Endothelial cell (in vitro differentiated cells): ENCODE results near the gene GLP1R. TPM values are rescaled to one million over a fixed set of nuclear protein-coding genes. Genes with fewer than 3 reads are reported as not detected.

ENCODE experiments used
- DNase-seq: peaks from one replicate; pipeline ENCODE4 v3.0.0; 2021; ENCODE audit warnings: low spot score
- H3K27ac Mint-ChIP-seq: one replicate; pipeline ENCODE4 v1.8.0; 2021; ENCODE audit warnings: mixed read lengths, inconsistent platforms; ENCODE audit not compliant: unreplicated experiment
- H3K27me3 Mint-ChIP-seq: one replicate; pipeline ENCODE4 v1.8.0; 2021; ENCODE audit warnings: mild to moderate bottlenecking, moderate library complexity, mixed read lengths, inconsistent platforms; ENCODE audit not compliant: unreplicated experiment
- H3K36me3 Mint-ChIP-seq: one replicate; pipeline ENCODE4 v1.8.0; 2021; ENCODE audit warnings: mild to moderate bottlenecking, low read depth, mixed read lengths, inconsistent platforms; ENCODE audit not compliant: unreplicated experiment
- H3K4me1 Mint-ChIP-seq: one replicate; pipeline ENCODE4 v1.8.0; 2021; ENCODE audit warnings: mild to moderate bottlenecking, mixed read lengths, inconsistent platforms; ENCODE audit not compliant: unreplicated experiment
- H3K4me3 Mint-ChIP-seq: one replicate; pipeline ENCODE4 v1.8.0; 2021; ENCODE audit warnings: mild to moderate bottlenecking, mixed read lengths, inconsistent platforms; ENCODE audit not compliant: unreplicated experiment
- H3K9me3 Mint-ChIP-seq: one replicate; pipeline ENCODE4 v1.8.0; 2021; ENCODE audit warnings: mixed read lengths, inconsistent platforms; ENCODE audit not compliant: unreplicated experiment
- total RNA-seq: library from RNA; stranded (reverse); fragmentation: NEBNext Ultra II Directional; extraction: Animal tissue kit (Norgen Biotek cat#: 25700); gene quantifications from one replicate; pipeline ENCODE4 v1.2.1, GENCODE V29; 2021; ENCODE audit not compliant: unreplicated experiment
- TF ChIP-seq, protein P1 (sequence below): fragments of 200-600 bp; sonication (generic); IDR thresholded peaks from one replicate; pipeline ENCODE4 v1.5.0; 2021; ENCODE audit warnings: antibody characterized with exemption; ENCODE audit not compliant: unreplicated experiment

The GLP1R gene
- total RNA-seq, 1 donor from 2014 or later = 42.5 TPM

DNA sequence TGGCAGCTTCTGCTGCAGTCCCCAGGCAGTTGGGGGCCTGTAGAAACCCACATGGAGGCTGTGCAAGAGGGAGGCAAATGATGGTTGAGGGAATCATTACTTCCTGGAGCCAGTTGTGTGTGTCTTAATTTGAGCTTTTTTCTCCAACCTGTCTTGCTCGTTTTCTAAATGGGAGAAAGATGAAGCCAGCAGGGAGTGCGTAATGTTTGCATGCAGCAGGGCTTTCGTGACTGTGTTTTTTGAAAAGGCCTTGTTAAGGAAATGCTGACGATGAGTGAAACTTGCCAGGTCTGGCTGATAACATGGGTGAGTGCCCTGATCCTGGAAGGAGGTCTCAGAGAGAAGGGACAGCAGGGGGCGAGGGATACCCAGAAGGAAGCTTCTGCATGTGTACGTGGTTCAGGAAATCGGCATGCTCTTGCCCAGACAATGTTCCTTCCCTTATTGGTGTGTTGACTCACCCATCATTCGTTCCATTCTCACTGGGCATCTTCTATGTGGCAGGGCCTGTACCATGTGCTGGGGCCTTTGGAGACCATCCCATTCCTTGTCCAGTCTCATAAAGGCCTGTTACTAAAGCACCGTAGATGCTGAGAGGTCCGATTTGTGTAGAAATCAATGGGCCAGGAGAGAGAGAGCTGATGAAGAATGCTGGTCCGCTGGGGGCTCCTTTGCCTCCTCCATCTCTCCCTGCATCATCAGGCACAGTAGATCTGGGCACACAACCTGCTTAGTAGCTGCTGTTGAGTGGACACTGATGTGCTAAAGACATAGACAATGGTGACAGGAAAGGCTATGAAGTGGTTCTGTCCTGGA is 27.4 kb downstream of the GLP1R start:
- Mint-ChIP-seq H3K4me3 (no peak overlapping the region), H3K27ac (peak overlapping the region; percentile 68), H3K36me3 (peaks cover 23% of the 10 kb centered on the region), H3K27me3 (peaks cover 11% of the 10 kb centered on the region), H3K4me1 (peaks cover 32% of the 10 kb centered on the region), H3K9me3 (no peaks in the 10 kb centered on the region)
- TF ChIP-seq, protein P1, sequence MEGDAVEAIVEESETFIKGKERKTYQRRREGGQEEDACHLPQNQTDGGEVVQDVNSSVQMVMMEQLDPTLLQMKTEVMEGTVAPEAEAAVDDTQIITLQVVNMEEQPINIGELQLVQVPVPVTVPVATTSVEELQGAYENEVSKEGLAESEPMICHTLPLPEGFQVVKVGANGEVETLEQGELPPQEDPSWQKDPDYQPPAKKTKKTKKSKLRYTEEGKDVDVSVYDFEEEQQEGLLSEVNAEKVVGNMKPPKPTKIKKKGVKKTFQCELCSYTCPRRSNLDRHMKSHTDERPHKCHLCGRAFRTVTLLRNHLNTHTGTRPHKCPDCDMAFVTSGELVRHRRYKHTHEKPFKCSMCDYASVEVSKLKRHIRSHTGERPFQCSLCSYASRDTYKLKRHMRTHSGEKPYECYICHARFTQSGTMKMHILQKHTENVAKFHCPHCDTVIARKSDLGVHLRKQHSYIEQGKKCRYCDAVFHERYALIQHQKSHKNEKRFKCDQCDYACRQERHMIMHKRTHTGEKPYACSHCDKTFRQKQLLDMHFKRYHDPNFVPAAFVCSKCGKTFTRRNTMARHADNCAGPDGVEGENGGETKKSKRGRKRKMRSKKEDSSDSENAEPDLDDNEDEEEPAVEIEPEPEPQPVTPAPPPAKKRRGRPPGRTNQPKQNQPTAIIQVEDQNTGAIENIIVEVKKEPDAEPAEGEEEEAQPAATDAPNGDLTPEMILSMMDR = no peak
- no peak for DNase-seq

DNA sequence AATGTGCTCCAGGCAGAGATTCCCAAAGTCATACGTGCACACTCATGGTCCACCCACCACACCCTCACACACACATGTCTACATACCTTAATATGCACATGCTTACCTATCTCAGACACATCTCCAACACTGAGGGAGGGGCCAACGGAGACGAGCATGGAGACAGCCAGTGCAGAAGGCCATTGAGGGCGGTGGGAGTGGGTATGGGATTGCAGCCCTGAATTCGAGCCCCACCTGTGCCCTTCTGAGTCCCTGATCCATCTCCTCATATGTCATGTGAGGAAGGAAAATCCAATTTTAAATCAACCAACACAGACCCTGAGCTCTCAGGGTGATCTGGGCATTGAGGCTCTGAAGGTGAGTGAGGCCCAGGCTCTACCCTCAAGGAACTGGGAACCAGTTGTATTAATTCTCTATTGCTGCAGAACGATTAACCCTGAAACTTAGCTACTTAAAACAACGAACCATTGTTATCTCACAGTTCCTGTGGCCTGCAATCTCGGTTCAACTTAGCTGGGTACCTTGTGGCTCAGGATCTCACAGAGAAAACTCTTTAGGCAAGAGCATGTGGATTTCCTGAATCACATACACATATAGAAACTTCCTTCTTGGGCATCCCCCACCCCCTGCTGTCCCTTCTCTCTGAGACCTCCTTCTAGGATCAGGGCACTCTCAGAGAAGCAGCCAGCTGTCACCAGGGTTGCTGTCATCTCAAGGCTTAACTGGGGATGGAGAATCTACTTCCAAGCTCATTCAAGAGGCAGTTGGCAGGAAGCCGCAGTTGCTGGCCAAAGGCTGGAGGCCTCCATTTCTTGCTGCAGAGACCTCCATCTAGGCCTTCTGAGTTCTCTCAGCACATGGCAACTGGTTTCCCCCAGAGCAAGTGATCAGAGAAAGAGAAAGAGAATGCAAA is 28.3 kb downstream of the GLP1R start:
- TF ChIP-seq, protein P1 = no peak
- Mint-ChIP-seq H3K27me3 (peaks cover 11% of the 10 kb centered on the region), H3K27ac (no peak overlapping the region), H3K9me3 (no peaks in the 10 kb centered on the region), H3K4me3 (no peak overlapping the region), H3K4me1 (peaks cover 27% of the 10 kb centered on the region), H3K36me3 (peaks cover 23% of the 10 kb centered on the region)
- no peak for DNase-seq

DNA sequence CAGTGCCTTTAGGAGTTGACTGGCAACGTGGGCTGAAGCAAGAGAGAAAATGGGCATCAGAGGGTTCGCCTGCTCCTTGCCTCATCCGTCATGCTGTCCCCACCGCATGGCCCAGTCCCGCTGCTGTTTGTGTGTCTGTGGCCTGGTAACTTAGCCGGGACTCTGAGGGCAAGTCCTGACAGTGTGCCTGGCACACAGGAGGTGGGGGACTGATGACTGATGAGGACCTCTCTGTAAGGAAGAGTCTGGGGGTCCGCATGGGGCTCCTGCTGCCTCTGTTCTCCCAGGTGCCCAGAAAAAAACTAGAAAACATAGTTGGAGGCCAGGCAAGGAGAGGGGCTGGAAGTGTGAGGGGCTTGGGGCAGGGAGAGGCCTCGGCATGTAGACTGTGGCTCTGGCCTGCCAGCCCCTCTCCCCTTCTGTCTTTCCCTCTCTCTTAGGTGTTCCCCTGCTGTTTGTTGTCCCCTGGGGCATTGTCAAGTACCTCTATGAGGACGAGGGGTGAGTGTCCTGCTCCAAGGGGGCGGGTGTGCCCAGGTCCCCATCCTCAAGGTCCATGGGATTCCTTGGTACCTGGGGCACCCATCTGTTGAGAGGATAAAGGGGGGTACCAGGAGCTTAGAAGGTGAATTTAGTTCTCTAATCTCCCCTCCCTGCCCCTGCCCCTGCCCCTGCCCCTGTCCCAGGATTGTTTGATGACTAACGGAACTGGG is 29.5 kb downstream of the GLP1R start:
- Mint-ChIP-seq H3K9me3 (no peaks in the 10 kb centered on the region), H3K4me3 (no peak overlapping the region), H3K4me1 (peaks cover 23% of the 10 kb centered on the region), H3K27ac (no peak overlapping the region), H3K36me3 (peaks cover 23% of the 10 kb centered on the region), H3K27me3 (peaks cover 9% of the 10 kb centered on the region)
- DNase-seq = no peak
- TF ChIP-seq, protein P1 = no peak

- no peak overlapping the region for H3K27ac Mint-ChIP-seq
- DNase-seq = no peak
- peaks cover 9% of the 10 kb centered on the region for H3K27me3 Mint-ChIP-seq
- peaks cover 23% of the 10 kb centered on the region for H3K36me3 Mint-ChIP-seq
- peaks cover 23% of the 10 kb centered on the region for H3K4me1 Mint-ChIP-seq
- no peaks in the 10 kb centered on the region for H3K9me3 Mint-ChIP-seq
- H3K4me3 Mint-ChIP-seq = no peak overlapping the region
- TF ChIP-seq, protein P1 = no peak
Observed at GRCh38 chr6:39078695-39079094, 30.1 kb downstream of the GLP1R start.
